ENCODE data around the gene SLC25A17.

Gene SLC25A17

DNA sequence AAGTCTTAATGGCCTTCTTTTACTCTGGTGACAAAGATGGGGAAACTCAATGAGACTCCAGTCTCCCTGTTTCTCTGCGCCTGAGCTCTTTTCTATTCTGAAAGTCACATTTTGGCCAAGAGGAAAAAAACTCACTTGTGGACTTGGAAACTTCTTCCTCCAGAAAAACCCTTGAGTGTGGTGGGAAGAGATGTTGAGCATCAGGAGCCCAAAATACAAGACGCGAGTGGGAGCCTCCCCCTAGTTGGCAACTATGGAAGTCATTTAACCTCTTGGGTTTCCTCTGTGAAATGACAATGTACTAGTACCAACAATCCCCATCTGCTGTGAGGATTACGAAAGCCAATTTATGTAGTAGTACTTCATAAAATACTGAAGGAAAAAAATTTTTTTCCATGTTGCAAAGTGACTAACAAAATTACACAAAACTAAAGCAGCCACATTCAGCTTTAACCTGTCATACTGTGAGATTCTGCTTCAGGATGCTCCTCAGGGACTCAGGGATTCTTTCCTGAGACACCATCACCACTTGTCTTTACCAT, 524 bp upstream of the SLC25A17 start:
- ChIA-PET CTCF (interaction anchor here (0.6 kb wide), 1 partner anchor 103 kb away, joined by 3 read pairs; no protein-coding TSS in a partner anchor), POLR2A (ENCODE audit: low non-redundant PET) (interaction anchor here (0.6 kb wide), 1 partner anchor 324 kb away, joined by 12 read pairs; no protein-coding TSS in a partner anchor)
- DNase-seq (ENCODE audit: low spot score): no peak
- TF ChIP-seq, protein P1, sequence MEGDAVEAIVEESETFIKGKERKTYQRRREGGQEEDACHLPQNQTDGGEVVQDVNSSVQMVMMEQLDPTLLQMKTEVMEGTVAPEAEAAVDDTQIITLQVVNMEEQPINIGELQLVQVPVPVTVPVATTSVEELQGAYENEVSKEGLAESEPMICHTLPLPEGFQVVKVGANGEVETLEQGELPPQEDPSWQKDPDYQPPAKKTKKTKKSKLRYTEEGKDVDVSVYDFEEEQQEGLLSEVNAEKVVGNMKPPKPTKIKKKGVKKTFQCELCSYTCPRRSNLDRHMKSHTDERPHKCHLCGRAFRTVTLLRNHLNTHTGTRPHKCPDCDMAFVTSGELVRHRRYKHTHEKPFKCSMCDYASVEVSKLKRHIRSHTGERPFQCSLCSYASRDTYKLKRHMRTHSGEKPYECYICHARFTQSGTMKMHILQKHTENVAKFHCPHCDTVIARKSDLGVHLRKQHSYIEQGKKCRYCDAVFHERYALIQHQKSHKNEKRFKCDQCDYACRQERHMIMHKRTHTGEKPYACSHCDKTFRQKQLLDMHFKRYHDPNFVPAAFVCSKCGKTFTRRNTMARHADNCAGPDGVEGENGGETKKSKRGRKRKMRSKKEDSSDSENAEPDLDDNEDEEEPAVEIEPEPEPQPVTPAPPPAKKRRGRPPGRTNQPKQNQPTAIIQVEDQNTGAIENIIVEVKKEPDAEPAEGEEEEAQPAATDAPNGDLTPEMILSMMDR (conservative IDR thresholded peaks at IDR 0.05; ENCODE audit: low read depth): no peak
- H3K27ac ChIP-seq: peak overlapping the region; percentile 80

DNA sequence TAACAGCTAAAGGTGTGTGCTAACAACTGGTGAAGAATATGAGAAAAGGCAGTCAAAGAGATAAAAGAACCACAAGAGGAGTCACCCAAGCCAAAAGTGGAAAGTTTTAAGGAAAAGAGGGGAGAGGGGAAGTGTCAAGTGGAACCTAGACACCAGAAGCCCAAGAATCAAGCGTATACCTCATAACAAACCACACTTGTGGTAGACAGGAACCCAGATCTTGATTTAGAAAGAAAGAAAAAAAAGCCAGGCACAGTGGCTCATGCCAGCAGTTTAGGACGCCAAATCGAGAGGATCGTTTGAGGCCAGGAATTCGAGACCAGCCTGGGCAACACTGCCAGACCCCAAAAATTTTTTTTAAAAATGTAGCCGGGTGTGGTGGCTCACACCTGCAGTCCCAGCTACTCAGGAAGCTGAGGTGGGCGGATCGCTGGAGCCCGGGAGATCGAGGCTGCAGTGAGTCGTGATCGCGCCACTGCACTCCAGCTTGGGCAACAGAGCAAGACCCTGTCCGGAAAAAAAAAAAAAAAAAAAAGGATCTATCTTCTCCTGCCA, 877 bp downstream of the SLC25A17 start:
- ChIA-PET POLR2A (ENCODE audit: low non-redundant PET) (no interaction called here), CTCF (interaction anchor here (0.5 to 0.7 kb wide), 4 partner anchors 8 to 191 kb away, joined by 3 to 4 read pairs (median 4); no protein-coding TSS in a partner anchor)
- TF ChIP-seq, protein P1 (conservative IDR thresholded peaks at IDR 0.05; ENCODE audit: low read depth): no peak
- peak overlapping the region; percentile 80 for H3K27ac ChIP-seq
- DNase-seq (ENCODE audit: low spot score): no peak

DNA sequence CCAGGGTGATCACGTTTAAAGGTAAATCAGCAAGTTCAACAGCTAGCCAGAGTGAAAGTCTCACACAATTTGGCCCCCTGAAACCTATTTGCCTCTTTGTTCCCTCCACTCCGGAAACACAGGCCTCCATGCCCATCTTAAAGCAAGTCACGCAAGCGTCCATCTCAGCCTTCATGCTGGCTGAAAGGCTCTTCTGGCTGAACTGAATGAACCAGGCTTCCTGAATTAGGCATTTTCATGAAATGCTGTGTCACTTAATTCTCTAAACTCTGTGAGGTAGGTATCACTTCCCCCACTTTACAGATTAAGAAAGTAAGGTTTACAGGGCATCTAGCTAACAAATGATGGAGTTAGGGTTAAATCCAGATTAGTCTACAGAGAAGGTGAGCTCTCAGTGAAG, 1.4 kb downstream of the SLC25A17 start:
- no peak for DNase-seq (ENCODE audit: low spot score)
- TF ChIP-seq, protein P1 (conservative IDR thresholded peaks at IDR 0.05; ENCODE audit: low read depth): no peak
- POLR2A ChIA-PET (ENCODE audit: low non-redundant PET): no interaction called here
- H3K27ac ChIP-seq: no peak overlapping the region
- CTCF ChIA-PET: interaction anchor here (0.7 kb wide), 1 partner anchor 11 kb away, joined by 4 read pairs; no protein-coding TSS in a partner anchor

DNA sequence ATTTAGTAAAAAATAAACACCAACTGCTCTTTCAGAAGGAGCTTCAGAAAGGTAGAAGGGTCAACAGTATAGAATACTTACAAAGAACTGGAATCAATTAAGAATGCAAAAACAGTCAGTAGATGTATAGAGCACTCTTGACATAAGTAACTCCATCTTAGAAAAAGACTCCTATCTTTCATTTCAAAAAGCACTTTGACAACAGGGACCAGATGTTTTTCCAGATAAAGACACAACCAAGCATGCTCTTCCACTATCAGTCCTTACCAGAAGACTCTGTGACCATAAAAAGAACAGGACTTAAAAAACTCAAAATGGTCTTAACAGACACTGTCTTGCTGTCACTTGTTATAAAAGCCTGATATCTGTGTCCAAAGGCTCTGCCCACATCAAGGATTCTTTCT, 5.2 kb downstream of the SLC25A17 start:
- TF ChIP-seq, protein P1 (conservative IDR thresholded peaks at IDR 0.05; ENCODE audit: low read depth): no peak
- CTCF ChIA-PET: no interaction called here
- POLR2A ChIA-PET (ENCODE audit: low non-redundant PET): no interaction called here
- no peak for DNase-seq (ENCODE audit: low spot score)
- H3K27ac ChIP-seq: no peak overlapping the region

DNA sequence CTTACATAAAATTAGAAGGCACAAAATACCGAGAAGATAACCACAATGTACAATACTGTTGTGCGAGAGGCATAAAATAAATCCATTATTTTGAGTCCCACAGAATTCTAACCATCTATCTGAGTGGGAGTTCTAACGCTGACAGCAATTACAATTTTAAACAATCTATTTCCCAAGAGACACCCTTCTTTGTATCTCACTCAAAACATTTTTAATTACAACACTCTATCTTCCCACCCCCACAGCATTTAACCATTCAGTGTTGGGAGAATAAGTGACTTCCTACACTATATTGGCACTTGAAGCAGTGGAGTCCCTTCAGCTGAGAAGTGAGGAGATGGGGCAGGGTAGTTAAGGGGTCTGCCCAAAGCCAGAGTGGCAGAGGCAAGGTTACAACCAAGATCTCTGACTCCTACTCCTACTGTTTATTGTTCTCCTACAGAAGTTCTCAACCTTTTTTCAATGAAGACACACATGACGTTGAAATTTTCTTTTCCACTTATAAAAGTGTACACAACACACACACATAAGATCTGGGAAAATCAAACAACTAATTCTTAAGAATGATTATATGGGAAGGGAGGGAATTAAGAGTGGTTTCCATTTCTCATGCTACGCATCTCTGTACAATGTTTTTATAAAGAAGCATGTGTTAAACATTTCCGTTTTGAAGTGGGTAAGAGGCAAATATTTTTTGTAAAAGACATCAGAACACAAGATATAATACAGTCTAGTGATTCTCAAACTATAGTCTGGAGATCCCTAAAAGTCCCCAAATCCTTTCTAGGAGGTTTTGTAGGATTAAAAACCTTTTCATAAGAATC, 10.9 kb downstream of the SLC25A17 start:
- ChIA-PET POLR2A (ENCODE audit: low non-redundant PET) (no interaction called here), CTCF (no interaction called here)
- TF ChIP-seq, protein P1 (conservative IDR thresholded peaks at IDR 0.05; ENCODE audit: low read depth): no peak
- no peak overlapping the region for H3K27ac ChIP-seq
- DNase-seq (ENCODE audit: low spot score): no peak

DNA sequence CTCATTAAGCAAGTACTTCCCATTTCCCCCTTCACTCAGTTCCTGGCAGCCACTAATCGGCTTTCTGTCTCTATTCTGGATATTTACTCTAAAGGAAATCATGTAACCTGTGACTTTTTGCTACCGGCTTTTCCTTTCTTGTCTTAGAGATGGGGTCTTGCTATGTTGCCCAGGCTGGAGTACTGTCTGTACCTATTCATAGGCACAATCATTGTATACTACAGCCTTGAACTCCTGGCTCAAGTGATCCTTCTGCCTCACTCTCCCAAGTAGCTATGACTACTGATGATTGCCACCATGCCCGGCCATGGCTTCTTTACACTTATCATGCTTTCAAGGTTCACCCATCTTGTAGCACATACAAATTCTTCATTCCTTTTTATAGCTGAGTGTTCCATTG, 12.4 kb downstream of the SLC25A17 start:
- no peak overlapping the region for H3K27ac ChIP-seq
- TF ChIP-seq, protein P1 (conservative IDR thresholded peaks at IDR 0.05; ENCODE audit: low read depth): no peak
- POLR2A ChIA-PET (ENCODE audit: low non-redundant PET): no interaction called here
- no peak for DNase-seq (ENCODE audit: low spot score)
- CTCF ChIA-PET: interaction anchor here (0.6 kb wide), 2 partner anchors 11 to 370 kb away, joined by 3 to 4 read pairs; no protein-coding TSS in a partner anchor

All from RWPE1 (cell line).